Endodermal cell (in vitro differentiated cells): Measurements from ENCODE around the gene EPHB1. TPM values are rescaled to one million over a fixed set of nuclear protein-coding genes. Genes with fewer than 3 reads are reported as not detected.
"Not testable (repeated sequence)": the region's sequence is repeated elsewhere in the genome, so short reads cannot be mapped to it uniquely, and the experiment has no call there.

Source experiments
- DNase-seq: peaks from one replicate; pipeline ENCODE4 v3.0.0-alpha.2; 2017
- H3K27ac ChIP-seq: 2 replicates; pipeline ENCODE4 v1.5.1; 2013; ENCODE audit warnings: mild to moderate bottlenecking, low read depth, low read length, moderate library complexity
- H3K27me3 ChIP-seq: 2 replicates; pipeline ENCODE4 v1.6.1; 2013; ENCODE audit warnings: mild to moderate bottlenecking, low read length, moderate library complexity; ENCODE audit not compliant: insufficient read depth, control insufficient read depth, poor library complexity, severe bottlenecking
- H3K36me3 ChIP-seq: 2 replicates; pipeline ENCODE4 v1.7.0; 2013; ENCODE audit warnings: mild to moderate bottlenecking, low read length, moderate library complexity; ENCODE audit not compliant: control insufficient read depth, insufficient read depth
- H3K4me1 ChIP-seq: one replicate; pipeline ENCODE4 v1.7.0; 2013; ENCODE audit warnings: low read length; ENCODE audit not compliant: control insufficient read depth, insufficient read depth
- H3K4me3 ChIP-seq: 2 replicates; pipeline ENCODE4 v1.5.1; 2013; ENCODE audit warnings: mild to moderate bottlenecking, low read length, moderate library complexity
- H3K9ac ChIP-seq: 2 replicates; pipeline ENCODE4 v1.6.1; 2013; ENCODE audit warnings: mild to moderate bottlenecking, low read length, moderate library complexity; ENCODE audit not compliant: poor library complexity, severe bottlenecking; ENCODE audit errors: extremely low read depth
- H3K9me3 ChIP-seq: 2 replicates; pipeline ENCODE4 v1.6.1; 2013; ENCODE audit warnings: mild to moderate bottlenecking, low read length, moderate library complexity; ENCODE audit not compliant: control insufficient read depth
- H3K27ac Mint-ChIP-seq: 2 replicates; pipeline ENCODE4 v1.8.0; 2020; ENCODE audit warnings: mixed read lengths
- H3K27me3 Mint-ChIP-seq: 2 replicates; pipeline ENCODE4 v1.8.0; 2021; ENCODE audit warnings: mild to moderate bottlenecking, mixed read lengths; ENCODE audit not compliant: insufficient read depth
- H3K36me3 Mint-ChIP-seq: 2 replicates; pipeline ENCODE4 v1.8.0; 2020; ENCODE audit warnings: low read depth, mixed read lengths
- H3K4me1 Mint-ChIP-seq: 2 replicates; pipeline ENCODE4 v1.8.0; 2020; ENCODE audit warnings: mixed read lengths
- H3K4me3 Mint-ChIP-seq: 2 replicates; pipeline ENCODE4 v1.8.0; 2020; ENCODE audit warnings: mild to moderate bottlenecking, moderate library complexity, mixed read lengths
- H3K9me3 Mint-ChIP-seq: 2 replicates; pipeline ENCODE4 v1.8.0; 2020; ENCODE audit warnings: mild to moderate bottlenecking, mixed read lengths
- CTCF ChIP-seq: fragments of 200-600 bp; sonication (generic); conservative IDR thresholded peaks from 2 replicates; pipeline ENCODE4 v1.5.0; 2021; ENCODE audit warnings: antibody characterized with exemption, mild to moderate bottlenecking
- WGBS, 2 experiments: methylation state at CpG; one replicate each; pipeline versions ENCODE4 v1.1.5 to v1.1.7; 2013; ENCODE audit warnings: missing lambda C conversion rate in 2 of 2, mixed read lengths in 1 of 2; ENCODE audit not compliant: insufficient coverage in 1 of 2, insufficient read length in 1 of 2; 5-methylcytosine and 5-hydroxymethylcytosine counted together
- total RNA-seq, 2 donors: library from RNA; stranded (reverse); fragmentation: NEBNext Ultra II Directional in 1 of 2; extraction: Animal tissue kit (Norgen Biotek cat#: 25700) in 1 of 2; gene quantifications; 2 replicates in 1 of 2; 3 replicates in 1 of 2; pipeline ENCODE4 v1.2.1, GENCODE V29; 2021

Gene EPHB1
- total RNA-seq, 2 donors from 2014 or later: 2.9 to 3.6 TPM

GRCh38 chr3:135000465-135000864 lies 205.4 kb downstream of the EPHB1 start:
- H3K4me3 ChIP-seq: no peak overlapping the region
- H3K4me3 Mint-ChIP-seq: no peak overlapping the region
- TF ChIP-seq CTCF: no peak
- peaks cover 37% of the 10 kb centered on the region for H3K27me3 ChIP-seq
- no peaks in the 10 kb centered on the region for H3K4me1 Mint-ChIP-seq
- H3K36me3 ChIP-seq: no peaks in the 10 kb centered on the region
- no peaks in the 10 kb centered on the region for H3K9me3 ChIP-seq
- WGBS, 2 experiments: 80 to 89% methylated on average over 1 to 4 of the region's 4 CpGs
- H3K27ac ChIP-seq: no peak overlapping the region
- peaks cover 4% of the 10 kb centered on the region for H3K9me3 Mint-ChIP-seq
- no peak overlapping the region for H3K9ac ChIP-seq
- H3K4me1 ChIP-seq: no peaks in the 10 kb centered on the region
- no peak for DNase-seq
- peaks cover 13% of the 10 kb centered on the region for H3K27me3 Mint-ChIP-seq
- H3K27ac Mint-ChIP-seq: no peak overlapping the region
- H3K36me3 Mint-ChIP-seq: no peaks in the 10 kb centered on the region

- H3K9me3 Mint-ChIP-seq: peaks cover 18% of the 10 kb centered on the region
- not testable (repeated sequence) for H3K27ac ChIP-seq, DNase-seq, H3K4me3 Mint-ChIP-seq, H3K4me3 ChIP-seq, H3K36me3 Mint-ChIP-seq, H3K9ac ChIP-seq, H3K4me1 ChIP-seq, H3K27me3 ChIP-seq, H3K4me1 Mint-ChIP-seq, H3K27me3 Mint-ChIP-seq, H3K36me3 ChIP-seq, H3K27ac Mint-ChIP-seq
- peaks cover 13% of the 10 kb centered on the region for H3K9me3 ChIP-seq
- WGBS, 2 experiments: 89 to 96% methylated on average over 11 to 12 of the region's 19 CpGs
Observed at GRCh38 chr3:135005616-135006015, 210.6 kb downstream of the EPHB1 start.

- H3K27ac ChIP-seq: no peak overlapping the region
- H3K27me3 ChIP-seq: no peaks in the 10 kb centered on the region
- H3K9me3 ChIP-seq: peaks cover 13% of the 10 kb centered on the region
- Mint-ChIP-seq H3K36me3 (peaks cover 2% of the 10 kb centered on the region), H3K27me3 (no peaks in the 10 kb centered on the region), H3K27ac (no peak overlapping the region), H3K4me1 (no peaks in the 10 kb centered on the region), H3K9me3 (peaks cover 18% of the 10 kb centered on the region), H3K4me3 (no peak overlapping the region)
- WGBS, 2 experiments: 91 to 96% methylated on average over 7 of the region's 7 CpGs
- no peaks in the 10 kb centered on the region for H3K4me1 ChIP-seq
- H3K4me3 ChIP-seq: no peak overlapping the region
- no peak for TF ChIP-seq CTCF
- DNase-seq: no peak
- no peaks in the 10 kb centered on the region for H3K36me3 ChIP-seq
- no peak overlapping the region for H3K9ac ChIP-seq
Observed at GRCh38 chr3:135007607-135008006, 212.5 kb downstream of the EPHB1 start.

- Histone ChIP-seq H3K27ac (no peak overlapping the region), H3K4me1 (no peaks in the 10 kb centered on the region), H3K27me3 (no peaks in the 10 kb centered on the region), H3K9ac (no peak overlapping the region), H3K9me3 (peaks cover 13% of the 10 kb centered on the region), H3K36me3 (no peaks in the 10 kb centered on the region), H3K4me3 (no peak overlapping the region)
- no peak overlapping the region for H3K4me3 Mint-ChIP-seq
- peaks cover 2% of the 10 kb centered on the region for H3K36me3 Mint-ChIP-seq
- DNase-seq: no peak
- peaks cover 2% of the 10 kb centered on the region for H3K27me3 Mint-ChIP-seq
- peaks cover 18% of the 10 kb centered on the region for H3K9me3 Mint-ChIP-seq
- WGBS, 2 experiments: 88 to 92% methylated on average over 2 of the region's 2 CpGs
- TF ChIP-seq CTCF: no peak
- no peaks in the 10 kb centered on the region for H3K4me1 Mint-ChIP-seq
- no peak overlapping the region for H3K27ac Mint-ChIP-seq
Observed at GRCh38 chr3:135008326-135008725, 213.3 kb downstream of the EPHB1 start.
